H1 (cell line): ENCODE results near the gene GID8. TPM values are rescaled to one million over a fixed set of nuclear protein-coding genes. Genes with fewer than 3 reads are reported as not detected.
A peak's percentile ranks its signal among the peaks of the same experiment; 100 is the strongest.

ENCODE experiments used
- CTCF ChIA-PET: fragments of 300-600 bp; sonication (Branson Sonifier 250); formaldehyde crosslinking; loops from one replicate; lab custom pipeline; 2021; ENCODE audit not compliant: partially characterized antibody; lab: Charles Lee
- POLR2A ChIA-PET: fragments of 300-600 bp; sonication (Branson Sonifier 250); formaldehyde crosslinking; loops from one replicate; lab custom pipeline; 2021; ENCODE audit warnings: inconsistent platforms; ENCODE audit not compliant: partially characterized antibody; lab: Charles Lee
- DNase-seq, 2 experiments: peaks; one replicate each; pipeline versions ENCODE4 v3.0.0 to v3.0.0-alpha.2; 2010 to 2022; ENCODE audit warnings: low spot score in 2 of 2, low read depth in 1 of 2, mixed read lengths in 1 of 2
- FAIRE-seq: peaks from 2 replicates; lab custom pipeline; 2011; peaks lifted over from hg19 to GRCh38; lab: Jason Lieb, UNC
- H2AFZ ChIP-seq: 2 replicates; pipeline ENCODE4 v1.8.1; 2012; ENCODE audit warnings: low read length, inconsistent platforms
- H2AK5ac ChIP-seq: 2 replicates; pipeline ENCODE4 v1.6.1; 2013; ENCODE audit warnings: low read depth, low read length
- H2BK120ac ChIP-seq: replicated peaks from 2 replicates; pipeline ENCODE3; 2013; ENCODE audit warnings: low read depth, low read length, inconsistent platforms
- H2BK12ac ChIP-seq: 2 replicates; pipeline ENCODE4 v1.6.1; 2013; ENCODE audit warnings: low read depth, low read length
- H2BK15ac ChIP-seq: 2 replicates; pipeline ENCODE4 v1.6.1; 2013; ENCODE audit warnings: low read length
- H2BK20ac ChIP-seq: 2 replicates; pipeline ENCODE4 v1.6.1; 2013; ENCODE audit warnings: low read length
- H2BK5ac ChIP-seq: 2 replicates; pipeline ENCODE4 v1.6.1; 2013; ENCODE audit warnings: low read depth, low read length
- H3K14ac ChIP-seq: 2 replicates; pipeline ENCODE4 v1.6.1; 2013; ENCODE audit warnings: inconsistent platforms; ENCODE audit not compliant: insufficient read length
- H3K18ac ChIP-seq: 2 replicates; pipeline ENCODE4 v1.6.1; 2013; ENCODE audit warnings: low read length; ENCODE audit errors: extremely low read depth
- H3K23ac ChIP-seq: 2 replicates; pipeline ENCODE4 v1.6.1; 2013; ENCODE audit warnings: inconsistent platforms; ENCODE audit not compliant: insufficient read length
- H3K23me2 ChIP-seq: 2 replicates; pipeline ENCODE4 v1.6.1; 2013; ENCODE audit warnings: low read depth, low read length
- H3K27ac ChIP-seq: 2 replicates; pipeline ENCODE4 v1.6.1; 2011; ENCODE audit warnings: low read depth, low read length, inconsistent platforms
- H3K27me3 ChIP-seq, 4 experiments: replicated peaks in 1 of 4; 1 replicate in 1 of 4; 2 replicates in 3 of 4; pipeline versions ENCODE4 v1.6.1 to v1.8.1; 2011 to 2013; ENCODE audit warnings: low read length in 3 of 4, mild to moderate bottlenecking in 3 of 4, inconsistent platforms in 2 of 4, mixed read lengths in 2 of 4, moderate library complexity in 1 of 4; ENCODE audit not compliant: control insufficient read depth in 3 of 4, insufficient read depth in 3 of 4; ENCODE audit errors: extremely low read depth in 1 of 4
- H3K36me3 ChIP-seq, 4 experiments: 2 replicates each; pipeline versions ENCODE4 v1.6.1 to v1.8.1; 2011 to 2013; ENCODE audit warnings: mild to moderate bottlenecking in 4 of 4, low read length in 3 of 4, moderate library complexity in 2 of 4, control low read depth in 1 of 4, inconsistent platforms in 1 of 4; ENCODE audit not compliant: insufficient read depth in 4 of 4, control insufficient read depth in 2 of 4
- H3K4ac ChIP-seq: replicated peaks from 2 replicates; pipeline ENCODE3; 2013; ENCODE audit warnings: low read length, low read depth, mixed read lengths, inconsistent platforms; ENCODE audit not compliant: insufficient read length
- H3K4me1 ChIP-seq, 4 experiments: replicated peaks in 1 of 4; 1 replicate in 1 of 4; 2 replicates in 3 of 4; pipeline versions ENCODE4 v1.6.1 to v1.8.1; 2011 to 2013; ENCODE audit warnings: low read length in 3 of 4, inconsistent platforms in 2 of 4, mixed read lengths in 1 of 4; ENCODE audit not compliant: insufficient read depth in 4 of 4, control insufficient read depth in 3 of 4
- H3K4me2 ChIP-seq, 2 experiments: 2 replicates each; pipeline versions ENCODE4 v1.6.1 to v1.8.1; 2011 to 2013; ENCODE audit warnings: low read depth in 2 of 2, low read length in 2 of 2, control low read depth in 1 of 2, inconsistent platforms in 1 of 2, mild to moderate bottlenecking in 1 of 2; ENCODE audit not compliant: insufficient read depth in 1 of 2
- H3K4me3 ChIP-seq, 4 experiments: fragments of 200-600, 300-600 bp in 1 of 4; sonication (generic), shearing (Covaris generic), sonication (Bioruptor Twin) in 1 of 4; 2 replicates each; pipeline versions ENCODE4 v1.5.1 to v1.8.1; 2011 to 2016; ENCODE audit warnings: low read length in 4 of 4, low read depth in 3 of 4, control low read depth in 2 of 4, inconsistent platforms in 2 of 4, mild to moderate bottlenecking in 2 of 4, mixed read lengths in 1 of 4, moderate library complexity in 1 of 4; ENCODE audit not compliant: insufficient read depth in 2 of 4; ENCODE audit errors: extremely low read depth in 1 of 4
- H3K56ac ChIP-seq: replicated peaks from 2 replicates; pipeline ENCODE3; 2013; ENCODE audit warnings: low read depth, mild to moderate bottlenecking, mixed read lengths, low read length, inconsistent platforms; ENCODE audit not compliant: insufficient read length
- H3K79me1 ChIP-seq: 2 replicates; pipeline ENCODE4 v1.6.1; 2013; ENCODE audit warnings: low read depth, low read length, control low read depth
- H3K79me2 ChIP-seq, 2 experiments: 2 replicates each; pipeline versions ENCODE4 v1.6.1 to v1.8.1; 2012 to 2013; ENCODE audit warnings: low read length in 2 of 2, mild to moderate bottlenecking in 2 of 2, inconsistent platforms in 1 of 2; ENCODE audit not compliant: insufficient read depth in 2 of 2, control insufficient read depth in 1 of 2
- H3K9ac ChIP-seq, 4 experiments: replicated peaks in 1 of 4; 1 replicate in 1 of 4; 2 replicates in 3 of 4; pipeline versions ENCODE4 v1.6.1 to v1.8.1; 2011 to 2013; ENCODE audit warnings: low read depth in 3 of 4, low read length in 3 of 4, control low read depth in 2 of 4, mild to moderate bottlenecking in 2 of 4, moderate library complexity in 2 of 4, inconsistent platforms in 1 of 4; ENCODE audit errors: extremely low read depth in 1 of 4
- H3K9me3 ChIP-seq, 2 experiments: 2 replicates each; pipeline versions ENCODE4 v1.6.1 to v1.8.1; 2012 to 2013; ENCODE audit warnings: mild to moderate bottlenecking in 2 of 2, moderate library complexity in 2 of 2, control low read depth in 1 of 2, inconsistent platforms in 1 of 2, low read depth in 1 of 2, low read length in 1 of 2, mixed read lengths in 1 of 2; ENCODE audit not compliant: insufficient read depth in 2 of 2
- H4K20me1 ChIP-seq, 2 experiments: replicated peaks in 1 of 2; 2 replicates each; pipeline versions ENCODE3 to v1.8.1; 2011 to 2013; ENCODE audit warnings: inconsistent platforms in 2 of 2, low read length in 2 of 2, mild to moderate bottlenecking in 1 of 2; ENCODE audit not compliant: insufficient read depth in 2 of 2, control insufficient read depth in 1 of 2
- H4K5ac ChIP-seq: 2 replicates; pipeline ENCODE4 v1.6.1; 2013; ENCODE audit warnings: low read length, low read depth, mixed read lengths, inconsistent platforms; ENCODE audit not compliant: insufficient read length
- H4K8ac ChIP-seq: 2 replicates; pipeline ENCODE4 v1.8.0; 2013; ENCODE audit warnings: mild to moderate bottlenecking, moderate library complexity, low read length, inconsistent platforms; ENCODE audit not compliant: insufficient read depth; ENCODE audit errors: extremely low read depth
- H4K91ac ChIP-seq: replicated peaks from 2 replicates; pipeline ENCODE3; 2013; ENCODE audit warnings: low read length, mixed read lengths, inconsistent platforms; ENCODE audit not compliant: insufficient read length
- RFX5 ChIP-seq: IDR thresholded peaks from 2 replicates; pipeline ENCODE4 v1.6.1; 2011; ENCODE audit warnings: low read depth, low read length, improper control_type of control experiment, borderline replicate concordance
- TEAD4 ChIP-seq: IDR thresholded peaks from 2 replicates; pipeline ENCODE4 v1.6.1; 2012; ENCODE audit warnings: low read depth, low read length, inconsistent platforms, mixed read lengths
- WGBS, 2 experiments: shearing (Covaris generic) in 1 of 2; methylation state at CpG; one replicate each; pipeline versions ENCODE4 v1.1.6 to v1.1.7; 2013 to 2015; ENCODE audit warnings: low lambda C conversion rate in 2 of 2, mixed read lengths in 2 of 2, inconsistent platforms in 1 of 2, low coverage in 1 of 2, missing lambda C conversion rate in 1 of 2; ENCODE audit not compliant: insufficient replicate concordance in 2 of 2, insufficient coverage in 1 of 2, insufficient read length in 1 of 2; ENCODE audit errors: extremely low coverage in 1 of 2, missing lambda C conversion rate in 1 of 2; 5-methylcytosine and 5-hydroxymethylcytosine counted together
- polyA plus RNA-seq, 7 experiments: library from polyadenylated mRNA; depleted of rRNA in 3 of 7; stranded (reverse) in 5 of 7; unstranded in 2 of 7; fragments of >200 nt in 5 of 7; fragments of 200-250 nt in 2 of 7; gene quantifications; 1 replicate in 5 of 7; 2 replicates in 1 of 7; 4 replicates in 1 of 7; pipeline versions ENCODE4 v1.2.1 to v1.2.3, GENCODE V29; 2011 to 2013; ENCODE audit warnings: missing spikeins in 2 of 7, mixed read lengths in 2 of 7
- total RNA-seq: library from RNA; stranded (reverse); fragmentation: NEBNext Ultra II Directional; extraction: Animal tissue kit (Norgen Biotek cat#: 25700); gene quantifications from 2 replicates; pipeline ENCODE4 v1.2.1, GENCODE V29; 2021

Gene GID8
- total and polyA plus RNA-seq, 2 of the 8 experiments (the other 6 are each of a cell fraction or from before 2014, with no cell fraction given): 39.7 to 72.9 TPM

DNA sequence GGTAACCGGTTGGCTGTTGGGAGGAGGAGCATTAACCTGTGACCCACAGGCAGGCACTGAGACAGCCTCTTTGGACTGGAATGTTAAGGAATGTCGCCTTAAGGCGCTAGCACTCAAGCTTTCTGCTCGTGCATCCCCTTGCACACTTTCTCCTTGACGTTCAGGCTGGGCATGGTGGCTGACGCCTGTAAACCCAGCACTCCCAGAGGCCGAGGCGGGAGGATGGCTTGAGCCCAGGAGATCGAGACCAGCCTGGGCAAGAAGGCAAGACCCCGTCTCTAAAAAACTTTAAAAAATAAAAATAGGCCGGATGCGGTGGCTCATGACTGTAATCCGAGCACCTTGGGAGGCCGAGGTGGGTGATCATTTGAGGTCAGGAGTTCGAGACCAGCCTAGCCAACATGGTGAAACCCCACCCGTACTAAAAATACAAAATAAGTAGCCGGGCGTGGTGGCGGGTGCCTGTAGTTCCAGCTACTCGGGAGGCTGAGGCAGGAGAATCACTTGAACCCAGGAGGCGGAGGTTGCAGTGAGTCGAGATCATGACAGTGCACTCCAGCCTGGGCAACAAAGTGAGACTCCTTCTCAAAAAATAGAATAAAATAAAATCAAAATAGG lies 1.9 kb upstream of the GID8 start:
- Histone ChIP-seq H3K4me3 (peak overlapping the region; percentile 1 to 96 (median 48); a peak in 5 of 8 replicates), H3K23me2 (peaks cover 14% of the 10 kb centered on the region), H3K9ac (peak overlapping the region in 1 of 4 experiments; percentile 60; a peak in 2 of 7 replicates), H3K36me3 (peaks cover 0 to 25% (median 5%) of the 10 kb centered on the region in 4 experiments; a peak in 4 of 8 replicates), H3K9me3 (no peaks in the 10 kb centered on the region), H2BK12ac (no peak overlapping the region), H3K27ac (peak overlapping the region; percentile 28; the same call in 1 of the 2 replicates), H3K23ac (no peak overlapping the region), H3K14ac (no peak overlapping the region), H2BK5ac (no peak overlapping the region; the same call in 1 of the 2 replicates), H4K8ac (no peak overlapping the region), H2BK20ac (no peak overlapping the region), H3K56ac (no peak overlapping the region), H2BK120ac (no peak overlapping the region), H3K27me3 (no peaks in the 10 kb centered on the region), H3K79me1 (peaks cover 4% of the 10 kb centered on the region), H4K91ac (no peak overlapping the region), H3K18ac (no peak overlapping the region), H3K4me1 (peaks cover 3 to 28% (median 11%) of the 10 kb centered on the region in 4 experiments), H3K4ac (no peak overlapping the region), H2AK5ac (0 out of 2 replicates have a peak overlapping the region, but pooled peaks have one; percentile 24), H2BK15ac (no peak overlapping the region), H4K5ac (no peak overlapping the region), H3K79me2 (peaks cover 78 to 92% of the 10 kb centered on the region in 2 experiments), H2AFZ (no peak overlapping the region), H3K4me2 (peak overlapping the region; percentile 60 to 77), H4K20me1 (peaks cover 29 to 35% of the 10 kb centered on the region in 2 experiments)
- DNase-seq (no peak), FAIRE-seq (no peak)
- 86% methylated on average over 22 of the region's 22 CpGs; no CpG with 5 or more reads in 1 of the 2 experiments for WGBS, 2 experiments
- POLR2A ChIA-PET: interaction anchor here (1.0 to 19.4 kb wide), 14 partner anchors 13 to 89 kb away, joined by 4 to 363 read pairs (median 8); partner anchors contain the start of genes DIDO1 and SLC17A9
- TF ChIP-seq RFX5 (no peak), TEAD4 (peak; percentile 42; the same call in 1 of the 2 replicates)
- CTCF ChIA-PET: interaction anchor here (0.7 to 4.0 kb wide), 14 partner anchors 8 to 635 kb away, joined by 3 to 22 read pairs (median 4); partner anchors contain the start of gene DIDO1
